Progenitor cell of endocrine pancreas (in vitro differentiated cells): ENCODE results near the gene DIO2. TPM values are rescaled to one million over a fixed set of nuclear protein-coding genes. Genes with fewer than 3 reads are reported as not detected.
A peak's percentile ranks its signal among the peaks of the same experiment; 100 is the strongest.

ENCODE experiments used
- DNase-seq: peaks from one replicate; pipeline ENCODE4 v3.0.0; 2021; ENCODE audit warnings: low spot score; ENCODE audit not compliant: unreplicated experiment
- H3K27ac Mint-ChIP-seq: 2 replicates; pipeline ENCODE4 v1.8.0; 2021; ENCODE audit warnings: mild to moderate bottlenecking, moderate library complexity, mixed read lengths
- H3K27me3 Mint-ChIP-seq: 2 replicates; pipeline ENCODE4 v1.8.0; 2021; ENCODE audit warnings: mixed read lengths
- H3K36me3 Mint-ChIP-seq: 2 replicates; pipeline ENCODE4 v1.8.0; 2022; ENCODE audit warnings: mixed read lengths; ENCODE audit not compliant: insufficient read depth
- H3K4me1 Mint-ChIP-seq: 2 replicates; pipeline ENCODE4 v1.8.0; 2021; ENCODE audit warnings: low read depth, mixed read lengths
- H3K4me3 Mint-ChIP-seq: 2 replicates; pipeline ENCODE4 v1.8.0; 2021; ENCODE audit warnings: low read depth, mild to moderate bottlenecking, moderate library complexity, mixed read lengths
- H3K9me3 Mint-ChIP-seq: 2 replicates; pipeline ENCODE4 v1.8.0; 2021; ENCODE audit warnings: low read depth, mixed read lengths
- total RNA-seq: library from RNA; stranded (reverse); gene quantifications from 2 replicates; pipeline ENCODE4 v1.2.1, GENCODE V29; 2021
- TF ChIP-seq, protein P1 (sequence below): fragments of 200-600 bp; sonication (generic); IDR thresholded peaks from one replicate; pipeline ENCODE4 v1.5.0; 2021; ENCODE audit warnings: antibody characterized with exemption, mild to moderate bottlenecking; ENCODE audit not compliant: unreplicated experiment

DIO2 gene
- total RNA-seq, 1 donor from 2014 or later: 0.19 TPM

DNA sequence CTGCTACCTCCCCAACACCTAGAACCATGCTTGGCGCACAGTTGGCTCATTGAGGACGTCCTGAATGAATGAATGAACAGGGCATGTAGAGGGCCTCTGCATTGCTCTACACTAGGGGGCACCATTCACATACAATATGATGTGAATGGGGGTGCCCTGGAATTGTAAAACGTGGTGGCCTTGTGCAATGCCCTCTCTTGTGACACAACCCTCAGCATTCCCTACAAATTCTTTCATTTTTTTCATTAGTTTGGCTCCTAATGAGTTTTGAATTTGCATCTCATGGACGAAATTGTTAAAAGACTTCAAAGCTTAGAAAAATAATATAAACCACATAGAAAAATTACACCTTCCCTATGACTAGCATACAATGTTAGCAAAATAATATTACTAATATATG lies 2.3 kb upstream of the DIO2 start:
- peaks cover 19% of the 10 kb centered on the region for H3K27me3 Mint-ChIP-seq
- no peak for DNase-seq
- no peaks in the 10 kb centered on the region for H3K36me3 Mint-ChIP-seq
- TF ChIP-seq, protein P1, sequence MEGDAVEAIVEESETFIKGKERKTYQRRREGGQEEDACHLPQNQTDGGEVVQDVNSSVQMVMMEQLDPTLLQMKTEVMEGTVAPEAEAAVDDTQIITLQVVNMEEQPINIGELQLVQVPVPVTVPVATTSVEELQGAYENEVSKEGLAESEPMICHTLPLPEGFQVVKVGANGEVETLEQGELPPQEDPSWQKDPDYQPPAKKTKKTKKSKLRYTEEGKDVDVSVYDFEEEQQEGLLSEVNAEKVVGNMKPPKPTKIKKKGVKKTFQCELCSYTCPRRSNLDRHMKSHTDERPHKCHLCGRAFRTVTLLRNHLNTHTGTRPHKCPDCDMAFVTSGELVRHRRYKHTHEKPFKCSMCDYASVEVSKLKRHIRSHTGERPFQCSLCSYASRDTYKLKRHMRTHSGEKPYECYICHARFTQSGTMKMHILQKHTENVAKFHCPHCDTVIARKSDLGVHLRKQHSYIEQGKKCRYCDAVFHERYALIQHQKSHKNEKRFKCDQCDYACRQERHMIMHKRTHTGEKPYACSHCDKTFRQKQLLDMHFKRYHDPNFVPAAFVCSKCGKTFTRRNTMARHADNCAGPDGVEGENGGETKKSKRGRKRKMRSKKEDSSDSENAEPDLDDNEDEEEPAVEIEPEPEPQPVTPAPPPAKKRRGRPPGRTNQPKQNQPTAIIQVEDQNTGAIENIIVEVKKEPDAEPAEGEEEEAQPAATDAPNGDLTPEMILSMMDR: peak; percentile 47
- H3K27ac Mint-ChIP-seq: no peak overlapping the region
- H3K4me1 Mint-ChIP-seq: peaks cover 6% of the 10 kb centered on the region
- no peaks in the 10 kb centered on the region for H3K9me3 Mint-ChIP-seq
- no peak overlapping the region for H3K4me3 Mint-ChIP-seq

DNA sequence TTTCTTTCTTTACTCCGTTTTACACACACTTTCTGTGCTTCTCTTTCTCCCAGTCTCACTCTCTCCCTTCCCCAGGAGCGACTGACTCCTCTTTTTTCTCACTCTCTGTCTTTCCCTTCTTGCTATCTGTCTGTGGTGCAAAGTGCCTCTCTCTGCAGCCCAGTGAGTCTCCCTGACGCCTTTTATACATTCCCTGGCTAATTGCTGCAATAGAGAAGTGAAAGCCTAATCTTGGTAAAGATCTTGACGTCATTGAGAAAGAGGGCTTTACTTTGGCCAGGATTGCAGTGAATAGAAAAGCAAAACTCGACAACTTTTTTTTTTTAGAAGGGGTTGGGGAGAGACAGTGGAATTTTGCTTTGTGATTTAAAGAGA lies 706 bp upstream of the DIO2 start:
- Mint-ChIP-seq H3K27me3 (peaks cover 20% of the 10 kb centered on the region), H3K4me1 (peaks cover 6% of the 10 kb centered on the region), H3K4me3 (peak overlapping the region; percentile 0), H3K36me3 (no peaks in the 10 kb centered on the region), H3K9me3 (no peaks in the 10 kb centered on the region), H3K27ac (no peak overlapping the region)
- no peak for DNase-seq
- TF ChIP-seq, protein P1: no peak

DNA sequence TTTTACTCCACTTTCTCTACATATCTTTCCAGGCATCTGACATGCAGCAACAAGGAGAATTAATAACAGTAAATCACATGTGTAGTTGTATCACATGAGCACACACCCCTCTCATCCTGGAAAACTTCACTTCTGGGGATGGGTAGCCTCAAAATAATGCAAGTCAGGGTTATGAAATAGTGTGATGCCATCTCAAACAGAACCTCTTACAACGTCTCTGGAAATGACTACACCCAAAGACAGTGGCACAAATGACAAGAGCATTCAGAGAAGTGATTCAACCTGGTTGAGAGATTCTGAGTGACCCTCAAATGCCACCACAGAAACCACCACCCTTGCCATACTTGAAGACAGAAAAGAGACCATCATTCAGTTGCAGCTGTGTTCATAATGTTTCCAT lies 2.8 kb downstream of the DIO2 start:
- DNase-seq: no peak
- Mint-ChIP-seq H3K9me3 (no peaks in the 10 kb centered on the region), H3K27ac (no peak overlapping the region), H3K27me3 (peaks cover 22% of the 10 kb centered on the region), H3K4me3 (no peak overlapping the region), H3K4me1 (peaks cover 3% of the 10 kb centered on the region), H3K36me3 (no peaks in the 10 kb centered on the region)
- TF ChIP-seq, protein P1: no peak

DNA sequence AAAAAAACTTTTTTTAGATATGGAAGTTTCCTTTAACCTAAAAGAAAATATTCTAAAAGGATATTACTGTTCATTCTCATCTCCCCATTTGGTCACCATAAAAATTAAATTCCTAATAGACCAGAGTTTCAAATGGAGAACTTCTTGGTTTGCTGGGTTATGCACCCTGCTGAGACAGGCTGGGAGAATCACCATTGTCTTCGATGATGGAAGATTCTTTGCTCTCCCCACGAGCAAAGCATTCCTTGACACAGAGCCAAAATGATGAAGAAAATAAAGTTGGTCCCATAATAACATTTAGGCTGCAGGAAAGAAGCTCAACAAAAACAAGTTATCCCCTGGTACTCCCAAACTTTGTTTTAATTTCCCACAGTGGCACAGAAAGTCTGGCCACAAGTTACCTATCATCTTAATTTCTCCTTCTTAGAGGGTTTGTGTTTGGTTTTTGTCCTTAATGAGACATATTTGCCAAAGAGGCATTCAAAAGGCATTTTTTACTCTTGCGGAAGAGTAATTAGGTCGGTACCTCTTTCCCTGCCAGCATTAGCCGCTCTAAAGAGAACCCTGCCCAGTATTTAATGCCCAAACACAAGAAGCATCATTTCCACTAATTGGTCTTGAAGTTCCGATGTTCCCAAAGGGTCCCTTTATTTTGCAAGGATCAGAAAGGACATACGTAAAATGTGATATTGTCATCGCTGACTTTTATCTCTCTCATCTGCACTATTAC lies 4.8 kb downstream of the DIO2 start:
- H3K9me3 Mint-ChIP-seq: no peaks in the 10 kb centered on the region
- DNase-seq: no peak
- no peaks in the 10 kb centered on the region for H3K36me3 Mint-ChIP-seq
- H3K27ac Mint-ChIP-seq: no peak overlapping the region
- no peaks in the 10 kb centered on the region for H3K4me1 Mint-ChIP-seq
- no peak overlapping the region for H3K4me3 Mint-ChIP-seq
- H3K27me3 Mint-ChIP-seq: peaks cover 14% of the 10 kb centered on the region
- TF ChIP-seq, protein P1: no peak

DNA sequence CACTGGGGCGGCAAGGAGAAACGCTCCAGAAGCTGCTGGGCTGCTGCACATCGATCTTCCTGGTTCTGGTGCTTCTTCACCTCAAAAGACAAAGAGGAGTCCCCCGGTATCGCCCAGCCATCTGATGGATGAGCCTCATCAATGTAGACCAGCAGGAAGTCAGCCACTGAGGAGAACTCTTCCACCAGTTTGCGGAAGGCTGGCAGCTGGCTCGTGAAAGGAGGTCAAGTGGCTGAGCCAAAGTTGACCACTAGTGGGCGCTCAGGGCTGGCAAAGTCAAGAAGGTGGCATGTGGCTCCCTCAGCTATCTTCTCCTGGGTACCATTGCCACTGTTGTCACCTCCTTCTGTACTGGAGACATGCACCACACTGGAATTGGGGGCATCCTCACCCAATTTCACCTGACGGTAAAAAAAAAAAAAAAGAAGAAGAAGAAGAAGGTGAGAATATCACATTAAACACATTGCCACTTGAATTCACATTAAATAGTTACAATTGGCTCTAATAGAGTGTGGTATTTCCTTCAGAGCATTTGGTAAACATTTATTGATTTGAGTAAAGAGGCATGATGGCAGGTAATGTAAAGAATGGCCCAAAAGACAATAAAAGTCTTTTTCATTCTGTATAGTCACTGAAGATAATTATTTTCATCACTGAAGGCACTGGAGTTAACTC lies 8.3 kb downstream of the DIO2 start:
- DNase-seq: no peak
- no peaks in the 10 kb centered on the region for H3K4me1 Mint-ChIP-seq
- no peak overlapping the region for H3K4me3 Mint-ChIP-seq
- H3K27me3 Mint-ChIP-seq: peaks cover 4% of the 10 kb centered on the region
- TF ChIP-seq, protein P1: peak; percentile 39
- no peak overlapping the region for H3K27ac Mint-ChIP-seq
- no peaks in the 10 kb centered on the region for H3K9me3 Mint-ChIP-seq
- H3K36me3 Mint-ChIP-seq: no peaks in the 10 kb centered on the region
